Prostate gland (tissue), 2 donors: ENCODE measurements around the gene PICALM. TPM values are rescaled to one million over a fixed set of nuclear protein-coding genes. Genes with fewer than 3 reads are reported as not detected.

Experiments
- DNase-seq: peaks from one replicate; pipeline ENCODE4 v3.0.0-alpha.2; 2019; ENCODE audit warnings: low spot score
- H3K27ac ChIP-seq, 2 donors: fragments of 200-600 bp; sonication (generic); 2 replicates each; pipeline ENCODE4 v1.5.1; 2017 to 2019
- H3K27me3 ChIP-seq: fragments of 200-600 bp; sonication (generic); replicated peaks from 2 replicates; pipeline ENCODE4 v1.5.1; 2019; ENCODE audit not compliant: insufficient read depth
- H3K36me3 ChIP-seq, 2 donors: fragments of 200-600 bp; sonication (generic); 1 replicate in 1 of 2; 2 replicates in 1 of 2; pipeline versions ENCODE4 v1.5.1 to v1.8.1; 2017 to 2019
- H3K4me1 ChIP-seq: fragments of 200-600 bp; sonication (generic); replicated peaks from 2 replicates; pipeline ENCODE4 v1.5.1; 2019
- H3K4me3 ChIP-seq, 2 donors: fragments of 200-600 bp; sonication (generic); 2 replicates each; pipeline ENCODE4 v1.5.1; 2017 to 2019
- H3K9me3 ChIP-seq: fragments of 200-600 bp; sonication (generic); 2 replicates; pipeline ENCODE4 v1.5.1; 2017
- POLR2A ChIP-seq: fragments of 450-650 bp; IDR thresholded peaks from one replicate; pipeline ENCODE4 v1.6.1; 2016; ENCODE audit warnings: antibody characterized with exemption, mild to moderate bottlenecking
- POLR2AphosphoS5 ChIP-seq: sonication (generic); formaldehyde crosslinking; IDR thresholded peaks from one replicate; pipeline ENCODE4 v1.6.1; 2017; ENCODE audit warnings: antibody characterized with exemption
- WGBS: methylation state at CpG from one replicate; pipeline ENCODE4 v1.1.5; 2018; 5-methylcytosine and 5-hydroxymethylcytosine counted together
- intact Hi-C: fragments of 100-400 bp; cut with DNase I; formaldehyde crosslinking; loops from one replicate; pipeline ENCODE4 v1.14.2; 2022
- total RNA-seq, 2 donors: library from RNA; depleted of rRNA; stranded (reverse); fragments of >200 nt; gene quantifications; one replicate each; pipeline ENCODE4 v1.1.0, GENCODE V29; 2016
- TF ChIP-seq, protein P1 (sequence below), 4 experiments: fragments of 200-600 bp in 2 of 4; fragments of 450-650 bp in 2 of 4; sonication (generic) in 2 of 4; IDR thresholded peaks; 1 replicate in 3 of 4; 2 replicates in 1 of 4; pipeline ENCODE4 v1.5.1; 2016 to 2019; ENCODE audit warnings: antibody characterized with exemption in 4 of 4, mild to moderate bottlenecking in 2 of 4, moderate library complexity in 2 of 4

Gene PICALM
- total RNA-seq, 2 donors from 2014 or later = 144 to 206 TPM

DNA sequence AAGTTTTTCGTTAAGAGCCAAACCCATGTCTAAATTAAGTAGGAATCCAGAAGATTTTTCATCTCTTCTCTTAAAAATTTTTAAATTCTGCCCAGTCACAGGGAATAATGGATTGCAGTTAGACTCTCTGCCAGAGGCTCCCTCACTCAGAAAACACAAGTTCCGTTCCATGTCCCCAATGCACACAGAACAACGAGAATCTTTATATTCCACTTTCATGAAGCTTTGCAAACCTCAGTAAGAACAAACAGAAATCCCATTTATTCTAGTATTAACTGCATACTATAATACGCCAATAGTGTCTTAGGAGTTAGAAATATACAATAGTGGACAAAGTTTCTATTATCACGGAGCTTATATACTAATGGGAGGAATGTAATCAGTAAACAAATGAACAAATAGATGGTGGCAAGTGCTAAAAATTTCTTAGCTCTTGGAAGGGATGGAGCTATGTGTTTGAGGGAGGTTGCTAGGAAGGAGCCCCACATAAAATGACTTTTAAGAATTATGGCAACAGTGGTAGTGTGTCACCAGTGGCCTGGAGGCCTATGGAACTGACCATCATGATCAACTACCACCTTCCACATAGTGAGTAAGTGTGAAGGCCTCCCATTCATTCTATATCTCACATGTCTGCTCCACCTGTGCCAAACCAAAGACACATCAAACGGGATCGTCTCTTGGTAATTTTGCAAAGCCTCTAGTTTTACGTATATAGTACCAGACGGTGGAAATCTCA, 24.9 kb downstream of the PICALM start:
- TF ChIP-seq POLR2A = no peak
- TF ChIP-seq, protein P1, sequence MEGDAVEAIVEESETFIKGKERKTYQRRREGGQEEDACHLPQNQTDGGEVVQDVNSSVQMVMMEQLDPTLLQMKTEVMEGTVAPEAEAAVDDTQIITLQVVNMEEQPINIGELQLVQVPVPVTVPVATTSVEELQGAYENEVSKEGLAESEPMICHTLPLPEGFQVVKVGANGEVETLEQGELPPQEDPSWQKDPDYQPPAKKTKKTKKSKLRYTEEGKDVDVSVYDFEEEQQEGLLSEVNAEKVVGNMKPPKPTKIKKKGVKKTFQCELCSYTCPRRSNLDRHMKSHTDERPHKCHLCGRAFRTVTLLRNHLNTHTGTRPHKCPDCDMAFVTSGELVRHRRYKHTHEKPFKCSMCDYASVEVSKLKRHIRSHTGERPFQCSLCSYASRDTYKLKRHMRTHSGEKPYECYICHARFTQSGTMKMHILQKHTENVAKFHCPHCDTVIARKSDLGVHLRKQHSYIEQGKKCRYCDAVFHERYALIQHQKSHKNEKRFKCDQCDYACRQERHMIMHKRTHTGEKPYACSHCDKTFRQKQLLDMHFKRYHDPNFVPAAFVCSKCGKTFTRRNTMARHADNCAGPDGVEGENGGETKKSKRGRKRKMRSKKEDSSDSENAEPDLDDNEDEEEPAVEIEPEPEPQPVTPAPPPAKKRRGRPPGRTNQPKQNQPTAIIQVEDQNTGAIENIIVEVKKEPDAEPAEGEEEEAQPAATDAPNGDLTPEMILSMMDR (IDR thresholded peaks at IDR 0.05) = no peak
- no peak for TF ChIP-seq POLR2AphosphoS5
- no peak overlapping the region for H3K27ac ChIP-seq
- no peaks in the 10 kb centered on the region for H3K36me3 ChIP-seq
- H3K27me3 ChIP-seq = no peaks in the 10 kb centered on the region
- no peaks in the 10 kb centered on the region for H3K4me1 ChIP-seq
- no peaks in the 10 kb centered on the region for H3K9me3 ChIP-seq
- 69% methylated on average over 9 of the region's 9 CpGs for WGBS
- H3K4me3 ChIP-seq = no peak overlapping the region
- intact Hi-C loops = loop anchor here (2.0 to 10.0 kb wide), 3 partner anchors 23 to 189 kb away; partner anchors contain the start of gene CCDC83
- DNase-seq = no peak

DNA sequence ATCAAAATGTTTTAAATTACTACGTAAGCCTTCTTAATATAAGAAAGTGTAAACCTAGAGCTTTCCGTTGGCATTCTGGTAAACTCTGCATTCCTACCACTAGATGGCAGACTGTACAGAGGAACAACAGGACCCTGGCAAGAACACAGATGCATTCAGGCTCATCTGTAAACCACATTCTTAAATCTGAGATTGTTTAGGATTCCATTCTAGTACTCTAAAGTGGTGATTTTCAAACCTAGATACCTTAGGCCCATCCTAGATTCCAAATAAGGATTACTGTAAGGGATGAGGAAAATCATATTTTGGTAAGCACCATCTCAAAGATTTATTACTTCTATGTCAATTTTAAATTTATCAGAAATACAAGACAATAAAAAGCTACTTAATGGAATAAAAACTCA, 26.9 kb downstream of the PICALM start:
- H3K4me3 ChIP-seq = no peak overlapping the region
- H3K36me3 ChIP-seq = no peaks in the 10 kb centered on the region
- no peaks in the 10 kb centered on the region for H3K27me3 ChIP-seq
- intact Hi-C loops = loop anchor here (2.0 to 10.0 kb wide), 2 partner anchors 25 to 187 kb away; partner anchors contain the start of gene CCDC83
- H3K9me3 ChIP-seq = no peaks in the 10 kb centered on the region
- H3K4me1 ChIP-seq = no peaks in the 10 kb centered on the region
- peak overlapping the region in 1 of 2 donors; percentile 26 for H3K27ac ChIP-seq
- DNase-seq = peak; percentile 84
- TF ChIP-seq, protein P1 (IDR thresholded peaks at IDR 0.05) = peak; percentile 86 to 94 (median 88)
- no peak for TF ChIP-seq POLR2A
- TF ChIP-seq POLR2AphosphoS5 = peak; percentile 82
- WGBS = 0% methylated on average over 2 of the region's 2 CpGs

DNA sequence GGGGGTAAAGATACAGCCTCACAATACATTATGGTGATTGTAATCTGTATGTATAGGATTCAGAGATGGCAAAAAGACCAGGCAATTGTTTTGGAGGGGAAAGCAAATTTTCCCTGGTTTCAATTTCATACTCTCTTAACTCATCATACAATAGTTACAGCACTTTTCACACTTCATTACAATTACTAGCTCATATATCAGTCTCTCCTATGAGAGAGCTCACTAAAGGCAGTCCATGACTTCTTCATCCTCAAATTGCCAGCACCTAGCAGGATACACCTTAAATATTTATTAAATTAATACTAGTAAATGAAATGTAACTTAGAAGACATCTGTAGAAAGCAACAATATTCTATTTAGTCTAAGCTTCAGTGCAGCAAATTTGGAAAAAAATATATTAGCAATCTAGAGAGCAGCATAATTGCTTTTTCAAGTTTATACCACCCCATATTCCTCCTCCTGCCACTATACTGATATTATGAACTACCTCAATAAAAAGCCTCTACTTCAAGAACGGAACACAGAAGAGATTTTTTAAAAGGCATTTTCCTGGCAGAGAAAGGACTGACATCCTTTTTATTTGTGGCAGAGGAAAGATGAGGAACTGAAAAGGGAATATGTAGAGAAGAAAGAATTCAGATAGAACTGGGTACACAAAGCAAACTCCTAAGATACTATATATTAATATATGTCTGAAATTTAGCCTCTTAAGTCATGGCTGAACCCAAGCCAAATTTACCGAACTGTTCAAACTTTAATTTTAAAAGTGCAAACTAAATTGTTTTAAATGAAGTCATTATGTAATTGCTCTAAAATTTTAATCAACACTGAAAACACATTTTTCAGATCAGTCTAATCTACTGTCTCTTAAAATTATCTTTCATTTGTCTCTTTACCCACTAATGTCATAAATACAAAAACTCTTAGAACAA, 27.7 kb downstream of the PICALM start:
- intact Hi-C loops = loop anchor here (10.0 kb wide), 1 partner anchor 186 kb away; the partner anchor contains the start of gene CCDC83
- Histone ChIP-seq H3K4me1 (no peaks in the 10 kb centered on the region), H3K36me3 (no peaks in the 10 kb centered on the region), H3K9me3 (no peaks in the 10 kb centered on the region), H3K27ac (peak overlapping the region in 1 of 2 donors; percentile 26), H3K4me3 (no peak overlapping the region), H3K27me3 (no peaks in the 10 kb centered on the region)
- WGBS = 12% methylated on average over 2 of the region's 2 CpGs
- TF ChIP-seq POLR2AphosphoS5 (no peak), POLR2A (no peak)
- TF ChIP-seq, protein P1 (IDR thresholded peaks at IDR 0.05) = no peak
- DNase-seq = no peak

DNA sequence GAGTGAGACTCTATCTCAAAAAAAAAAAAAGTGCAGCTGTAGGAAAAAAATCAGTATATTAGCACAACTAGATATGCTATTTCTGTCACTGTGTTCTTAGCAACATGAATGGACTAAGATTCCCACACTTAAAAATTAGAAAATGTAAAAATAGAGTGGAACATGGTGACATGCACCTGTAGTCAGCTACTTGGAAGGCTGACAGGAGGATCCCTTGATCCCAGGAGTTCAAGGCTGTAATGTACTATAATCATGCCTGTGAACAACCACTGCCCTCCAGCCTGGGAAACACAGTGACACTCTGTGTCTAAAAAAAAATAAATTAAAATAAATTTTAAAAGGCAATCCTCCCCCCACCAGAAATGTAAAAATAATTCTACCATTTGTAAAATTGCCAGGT, 29.8 kb downstream of the PICALM start:
- no peak overlapping the region for H3K27ac ChIP-seq
- no peak for DNase-seq
- peaks cover 4% of the 10 kb centered on the region for H3K4me1 ChIP-seq
- no peaks in the 10 kb centered on the region for H3K36me3 ChIP-seq
- H3K27me3 ChIP-seq = no peaks in the 10 kb centered on the region
- TF ChIP-seq, protein P1 (IDR thresholded peaks at IDR 0.05) = no peak
- no peaks in the 10 kb centered on the region for H3K9me3 ChIP-seq
- H3K4me3 ChIP-seq = no peak overlapping the region
- intact Hi-C loops = no loop called here
